ENCODE measurements around the gene DLG1. TPM values are rescaled to one million over a fixed set of nuclear protein-coding genes. Genes with fewer than 3 reads are reported as not detected.
A peak's percentile ranks its signal among the peaks of the same experiment; 100 is the strongest.
"Not testable (repeated sequence)": the region's sequence is repeated elsewhere in the genome, so short reads cannot be mapped to it uniquely, and the experiment has no call there.

Gene DLG1
- total and polyA plus RNA-seq, 4 donors: 47.8 to 130 (median 67.9) TPM

DNA sequence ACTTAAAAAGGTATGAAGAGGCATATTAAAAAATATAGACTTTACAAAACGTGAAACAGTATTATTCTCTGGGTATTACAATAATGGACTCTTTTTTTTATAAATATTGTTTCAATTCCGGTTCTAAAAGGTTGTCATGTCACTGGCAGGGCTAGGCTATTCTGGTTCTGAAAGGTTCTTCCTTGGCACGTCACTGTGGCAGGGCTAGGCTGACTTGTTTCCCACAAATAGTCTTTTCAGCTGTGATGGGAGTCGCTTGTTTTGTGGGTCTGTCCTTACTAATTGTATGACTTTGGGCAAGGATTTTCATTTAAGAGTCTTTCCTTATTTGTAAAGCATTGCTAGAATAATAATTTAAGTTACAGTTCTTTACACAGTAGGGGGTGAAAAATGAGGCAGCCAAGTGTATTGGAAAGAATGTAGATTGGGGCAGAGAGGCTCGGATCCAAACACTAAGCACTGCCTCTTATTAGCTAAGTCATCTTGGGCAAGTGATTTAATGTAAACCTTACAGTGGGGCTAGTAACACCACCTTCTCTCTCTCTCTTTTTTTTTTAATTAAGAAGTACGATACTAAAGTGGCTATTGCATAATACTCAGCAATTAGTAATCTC, 256.4 kb downstream of the DLG1 start:
- Histone ChIP-seq H3K9me3 (ENCODE audit: control insufficient read depth, insufficient read depth, low read length) (no peaks in the 10 kb centered on the region), H3K4me3 (ENCODE audit: low read depth, low read length) (no peak overlapping the region), H3K27ac (ENCODE audit: low read depth, low read length) (no peak overlapping the region), H3K4me1 (ENCODE audit: control insufficient read depth, insufficient read depth, low read length) (no peaks in the 10 kb centered on the region), H3K36me3 (ENCODE audit: control insufficient read depth, insufficient read depth, low read length) (peaks cover 3% of the 10 kb centered on the region), H3K27me3 (ENCODE audit: control insufficient read depth, insufficient read depth, low read length) (no peaks in the 10 kb centered on the region)
- DNase-seq (ENCODE audit: low read depth in 4 of 6, low spot score in 6 of 6): peak in 2 of 6 donors; percentile 20 to 42
- 57% methylated on average over 1 of the region's 6 CpGs for WGBS (ENCODE audit: insufficient coverage)

DNA sequence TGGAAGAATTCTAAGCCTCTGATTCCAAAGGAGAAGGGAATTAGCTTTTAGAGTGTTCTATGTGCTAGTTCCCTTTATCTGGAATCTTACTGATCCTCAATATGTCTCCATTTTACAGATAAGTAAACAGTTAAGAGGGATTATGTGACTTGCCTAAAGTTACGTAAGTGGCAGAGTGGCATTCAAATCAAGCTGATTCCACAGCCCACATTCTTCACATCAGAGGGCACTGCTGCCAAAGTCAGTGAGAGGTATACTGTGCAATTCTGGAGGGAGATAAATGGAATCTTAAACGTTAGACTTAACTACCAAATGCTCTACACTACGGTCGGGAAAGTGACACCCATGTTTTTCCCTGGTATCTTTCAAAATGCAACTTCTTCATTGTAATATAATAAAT, 257.8 kb downstream of the DLG1 start:
- H3K27me3 ChIP-seq (ENCODE audit: control insufficient read depth, insufficient read depth, low read length): peaks cover 3% of the 10 kb centered on the region
- no CpG with 5 or more reads among the region's 4 CpGs for whole genome bisulfite sequencing (ENCODE audit: insufficient coverage)
- H3K4me3 ChIP-seq (ENCODE audit: low read depth, low read length): no peak overlapping the region
- H3K9me3 ChIP-seq (ENCODE audit: control insufficient read depth, insufficient read depth, low read length): no peaks in the 10 kb centered on the region
- no peak overlapping the region for H3K27ac ChIP-seq (ENCODE audit: low read depth, low read length)
- peaks cover 5% of the 10 kb centered on the region for H3K4me1 ChIP-seq (ENCODE audit: control insufficient read depth, insufficient read depth, low read length)
- no peak for DNase-seq (ENCODE audit: low read depth in 4 of 6, low spot score in 6 of 6)
- no peaks in the 10 kb centered on the region for H3K36me3 ChIP-seq (ENCODE audit: control insufficient read depth, insufficient read depth, low read length)

DNA sequence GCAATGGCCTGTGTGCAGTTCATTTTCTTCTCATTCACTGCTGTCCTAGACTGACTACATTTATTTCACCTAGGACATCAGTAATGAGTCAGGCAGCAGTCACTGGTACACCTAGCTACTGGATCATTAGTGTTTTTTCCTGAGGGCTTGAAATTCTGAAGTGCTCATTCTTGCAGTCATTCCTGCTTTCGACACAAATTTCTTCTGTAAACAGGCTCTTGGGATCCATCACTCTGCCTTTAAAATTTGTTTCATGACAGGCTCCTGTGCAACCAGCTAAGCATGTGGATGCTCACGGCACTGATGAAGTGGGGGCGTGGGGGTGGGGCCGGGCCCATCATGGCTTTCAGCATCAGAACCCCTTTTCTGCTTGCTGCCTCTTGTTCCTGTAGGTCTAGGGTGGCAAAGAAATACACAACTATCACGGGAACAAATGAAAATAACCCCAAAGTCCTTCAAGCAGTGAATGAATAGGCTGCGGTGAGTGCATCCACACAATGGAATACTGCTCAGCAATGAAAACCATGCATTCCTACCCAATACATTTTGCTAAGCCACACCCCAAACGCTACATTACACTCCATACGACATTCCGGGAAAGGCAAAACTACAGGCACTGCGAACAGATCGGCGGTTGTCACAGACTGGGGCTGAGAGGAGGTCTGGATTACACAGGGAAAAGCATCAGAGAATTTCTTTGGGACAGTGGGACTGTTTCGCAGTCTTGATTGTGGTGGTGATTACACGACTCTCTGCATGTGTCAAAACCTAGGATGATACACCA, 259.5 kb downstream of the DLG1 start:
- 75% methylated on average over 8 of the region's 14 CpGs for WGBS (ENCODE audit: insufficient coverage)
- Histone ChIP-seq H3K9me3 (ENCODE audit: control insufficient read depth, insufficient read depth, low read length) (no peaks in the 10 kb centered on the region), H3K4me1 (ENCODE audit: control insufficient read depth, insufficient read depth, low read length) (peaks cover 5% of the 10 kb centered on the region), H3K4me3 (ENCODE audit: low read depth, low read length) (no peak overlapping the region), H3K27ac (ENCODE audit: low read depth, low read length) (no peak overlapping the region), H3K27me3 (ENCODE audit: control insufficient read depth, insufficient read depth, low read length) (peaks cover 3% of the 10 kb centered on the region), H3K36me3 (ENCODE audit: control insufficient read depth, insufficient read depth, low read length) (no peaks in the 10 kb centered on the region)
- peak in 1 of 6 donors; percentile 76 for DNase-seq (ENCODE audit: low read depth in 4 of 6, low spot score in 6 of 6)

DNA sequence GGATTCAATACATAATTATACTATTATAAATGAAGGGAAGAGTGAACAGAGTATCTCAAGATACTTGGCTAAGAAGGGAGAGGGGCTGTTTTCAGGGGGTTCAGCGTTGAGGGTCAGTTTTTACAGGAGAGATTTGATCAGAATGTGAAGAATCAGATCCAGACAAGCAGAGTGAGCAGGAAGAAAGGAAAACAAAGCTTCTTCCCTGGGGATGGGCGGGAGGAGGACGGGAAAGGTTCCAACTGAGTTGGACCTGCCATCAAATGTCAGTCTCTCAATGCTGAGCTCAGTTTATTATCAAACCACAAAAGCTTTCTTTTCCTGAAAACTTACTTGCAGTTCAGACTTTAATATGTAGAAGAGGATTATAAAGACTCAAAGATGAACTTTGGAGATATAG, 262.8 kb downstream of the DLG1 start:
- Histone ChIP-seq H3K4me1 (ENCODE audit: control insufficient read depth, insufficient read depth, low read length) (peaks cover 5% of the 10 kb centered on the region), H3K36me3 (ENCODE audit: control insufficient read depth, insufficient read depth, low read length) (no peaks in the 10 kb centered on the region), H3K4me3 (ENCODE audit: low read depth, low read length) (no peak overlapping the region), H3K27me3 (ENCODE audit: control insufficient read depth, insufficient read depth, low read length) (peaks cover 7% of the 10 kb centered on the region), H3K27ac (ENCODE audit: low read depth, low read length) (no peak overlapping the region), H3K9me3 (ENCODE audit: control insufficient read depth, insufficient read depth, low read length) (no peaks in the 10 kb centered on the region)
- no peak for DNase-seq (ENCODE audit: low read depth in 4 of 6, low spot score in 6 of 6)
- 77% methylated on average over 1 of the region's 3 CpGs for WGBS (ENCODE audit: insufficient coverage)

DNA sequence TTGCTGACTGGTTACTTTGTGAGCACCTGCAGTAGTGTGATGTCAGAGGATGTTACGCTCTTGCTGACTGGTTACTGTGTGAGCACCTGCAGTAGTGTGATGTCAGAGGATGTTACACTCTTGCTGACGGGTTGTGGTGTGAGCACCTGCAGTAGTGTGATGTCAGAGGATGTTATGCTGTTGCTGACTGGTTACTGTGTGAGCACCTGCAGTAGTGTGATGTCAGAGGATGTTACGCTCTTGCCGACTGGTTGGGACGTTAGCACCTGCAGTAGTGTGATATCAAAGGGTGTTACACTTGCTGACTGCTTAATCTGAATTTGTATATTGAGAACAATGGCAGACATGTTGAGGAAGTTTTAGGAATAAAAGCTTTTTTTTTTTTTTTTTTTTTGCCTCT, 263.6 kb downstream of the DLG1 start:
- not testable (repeated sequence) for DNase-seq (ENCODE audit: low read depth in 4 of 6, low spot score in 6 of 6); H3K4me3 ChIP-seq (ENCODE audit: low read depth, low read length); H3K27ac ChIP-seq (ENCODE audit: low read depth, low read length); H3K4me1 ChIP-seq (ENCODE audit: control insufficient read depth, insufficient read depth, low read length); H3K27me3 ChIP-seq (ENCODE audit: control insufficient read depth, insufficient read depth, low read length); H3K36me3 ChIP-seq (ENCODE audit: control insufficient read depth, insufficient read depth, low read length); H3K9me3 ChIP-seq (ENCODE audit: control insufficient read depth, insufficient read depth, low read length)
- 92% methylated on average over 5 of the region's 5 CpGs for WGBS (ENCODE audit: insufficient coverage)

DNA sequence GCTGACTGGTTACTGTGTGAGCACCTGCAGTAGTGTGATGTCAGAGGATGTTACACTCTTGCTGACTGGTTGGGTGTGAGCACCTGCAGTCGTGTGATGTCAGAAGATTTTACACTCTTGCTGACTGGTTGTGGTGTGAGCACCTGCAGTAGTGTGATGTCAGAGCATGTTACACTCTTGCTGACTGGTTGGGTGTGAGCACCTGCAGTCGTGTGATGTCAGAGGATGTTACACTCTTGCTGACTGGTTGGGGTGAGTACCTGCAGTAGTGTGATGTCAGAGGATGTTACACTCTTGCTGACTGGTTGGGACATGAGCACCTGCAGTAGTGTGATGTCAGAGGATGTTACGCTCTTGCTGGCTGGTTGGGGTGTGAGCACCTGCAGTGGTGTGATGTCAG, 264.6 kb downstream of the DLG1 start:
- not testable (repeated sequence) for H3K4me3 ChIP-seq (ENCODE audit: low read depth, low read length); H3K9me3 ChIP-seq (ENCODE audit: control insufficient read depth, insufficient read depth, low read length); H3K36me3 ChIP-seq (ENCODE audit: control insufficient read depth, insufficient read depth, low read length); H3K27ac ChIP-seq (ENCODE audit: low read depth, low read length); DNase-seq (ENCODE audit: low read depth in 4 of 6, low spot score in 6 of 6)
- 71% methylated on average over 2 of the region's 3 CpGs for WGBS (ENCODE audit: insufficient coverage)
- H3K27me3 ChIP-seq (ENCODE audit: control insufficient read depth, insufficient read depth, low read length): peaks cover 18% of the 10 kb centered on the region
- peaks cover 15% of the 10 kb centered on the region for H3K4me1 ChIP-seq (ENCODE audit: control insufficient read depth, insufficient read depth, low read length)

DNA sequence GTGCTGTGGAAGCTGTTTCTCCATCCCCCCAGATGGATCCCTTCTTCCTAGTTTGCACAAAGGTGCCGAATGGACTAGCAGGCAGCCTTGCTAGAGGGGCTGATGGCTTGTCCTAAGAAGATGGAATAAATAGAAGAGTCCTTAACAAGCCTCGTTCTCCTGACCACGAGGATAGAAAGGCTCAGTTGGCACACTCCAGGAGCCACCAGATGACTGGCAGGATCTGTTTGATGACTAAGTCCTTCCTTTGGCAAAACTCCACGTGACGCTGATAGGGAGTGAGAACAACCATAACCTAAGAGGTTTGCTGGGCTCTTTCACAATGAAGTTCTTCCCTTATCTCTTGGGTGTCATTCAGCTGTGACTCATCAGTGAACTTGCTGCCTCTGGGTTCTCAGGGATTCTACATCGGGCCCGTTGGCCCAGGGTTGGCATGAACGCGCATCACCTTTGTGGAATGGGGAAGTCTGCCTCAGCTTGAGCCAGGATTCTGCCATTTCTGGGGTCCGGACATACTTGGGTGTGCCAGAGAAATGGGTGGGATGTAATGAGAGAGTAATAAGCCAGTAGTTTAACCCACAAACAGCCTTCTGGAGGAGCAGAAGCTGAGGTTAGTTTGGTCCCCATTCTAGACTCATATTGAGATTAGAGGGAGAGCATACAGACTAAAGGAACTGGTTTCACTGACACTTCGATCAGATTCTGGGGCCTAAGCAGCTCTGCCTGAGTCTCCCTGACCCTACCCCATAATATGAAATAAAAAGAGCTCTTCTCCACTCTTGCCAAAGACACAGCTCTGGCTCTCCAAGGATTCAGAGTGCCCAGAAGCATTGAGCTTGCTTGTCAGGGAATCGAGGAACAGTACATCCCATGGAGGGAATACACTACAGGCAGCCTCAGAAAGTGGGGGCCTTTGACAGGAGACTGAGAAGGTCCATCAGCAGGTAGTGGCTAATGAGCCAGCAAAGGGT, 266.8 kb downstream of the DLG1 start:
- no peaks in the 10 kb centered on the region for H3K36me3 ChIP-seq (ENCODE audit: control insufficient read depth, insufficient read depth, low read length)
- peaks cover 27% of the 10 kb centered on the region for H3K27me3 ChIP-seq (ENCODE audit: control insufficient read depth, insufficient read depth, low read length)
- H3K4me3 ChIP-seq (ENCODE audit: low read depth, low read length): no peak overlapping the region
- H3K27ac ChIP-seq (ENCODE audit: low read depth, low read length): no peak overlapping the region
- peaks cover 19% of the 10 kb centered on the region for H3K4me1 ChIP-seq (ENCODE audit: control insufficient read depth, insufficient read depth, low read length)
- no peak for DNase-seq (ENCODE audit: low read depth in 4 of 6, low spot score in 6 of 6)
- 93% methylated on average over 10 of the region's 12 CpGs for whole genome bisulfite sequencing (ENCODE audit: insufficient coverage)
- no peaks in the 10 kb centered on the region for H3K9me3 ChIP-seq (ENCODE audit: control insufficient read depth, insufficient read depth, low read length)

DNA sequence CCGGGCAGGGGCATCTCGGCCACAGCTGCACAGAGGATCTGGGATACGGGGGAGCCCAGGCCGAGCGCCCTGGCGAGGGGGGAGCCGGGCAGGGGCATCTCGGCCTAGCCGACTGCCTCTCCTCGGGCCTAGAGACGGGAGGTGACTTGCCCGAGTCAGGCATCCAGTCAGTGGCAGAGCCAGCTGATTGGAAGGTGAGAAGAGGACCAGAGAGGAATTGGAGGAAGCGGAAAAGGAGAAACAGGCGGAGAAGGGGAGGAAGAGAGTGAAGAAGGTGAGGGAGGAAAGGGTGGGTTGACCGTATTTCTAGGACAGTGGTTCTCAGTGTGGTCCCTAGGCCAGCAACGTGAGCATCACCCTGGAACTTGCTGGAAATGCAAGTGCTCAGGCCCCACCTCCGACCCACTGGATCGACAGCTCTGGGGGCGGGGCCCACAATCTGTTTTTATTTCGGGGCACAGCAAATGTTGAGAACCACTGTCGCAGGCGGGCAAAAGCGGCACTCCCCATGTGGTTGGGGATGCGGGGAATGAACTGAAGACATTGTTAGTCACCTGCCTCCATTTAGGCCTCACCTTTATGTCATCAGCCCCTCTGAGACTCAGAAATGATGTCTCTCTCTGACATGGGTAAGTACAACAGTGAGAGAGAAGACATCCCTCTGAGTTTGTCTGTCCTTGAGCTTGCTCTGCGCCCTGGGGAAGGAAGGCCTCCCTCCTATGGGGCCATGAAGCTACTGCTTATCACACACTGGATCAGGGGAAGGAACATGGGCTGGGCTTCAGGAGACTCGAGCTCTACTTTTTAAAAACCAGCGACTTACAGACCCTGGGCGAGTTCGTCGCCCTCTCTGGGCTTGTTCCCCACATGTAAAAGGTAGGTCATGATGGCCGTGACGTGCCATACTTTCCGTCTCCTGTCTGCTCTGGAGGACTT, 267.8 kb downstream of the DLG1 start:
- peaks cover 29% of the 10 kb centered on the region for H3K27me3 ChIP-seq (ENCODE audit: control insufficient read depth, insufficient read depth, low read length)
- H3K4me1 ChIP-seq (ENCODE audit: control insufficient read depth, insufficient read depth, low read length): peaks cover 15% of the 10 kb centered on the region
- no peaks in the 10 kb centered on the region for H3K36me3 ChIP-seq (ENCODE audit: control insufficient read depth, insufficient read depth, low read length)
- H3K9me3 ChIP-seq (ENCODE audit: control insufficient read depth, insufficient read depth, low read length): no peaks in the 10 kb centered on the region
- H3K27ac ChIP-seq (ENCODE audit: low read depth, low read length): no peak overlapping the region
- no peak overlapping the region for H3K4me3 ChIP-seq (ENCODE audit: low read depth, low read length)
- 82% methylated on average over 29 of the region's 33 CpGs for WGBS (ENCODE audit: insufficient coverage)
- DNase-seq (ENCODE audit: low read depth in 4 of 6, low spot score in 6 of 6): no peak

Data from spinal cord (tissue), 10 donors.